GM18498 (cell line): ENCODE results near the gene SOSTDC1.
"Not testable (repeated sequence)": the region's sequence is repeated elsewhere in the genome, so short reads cannot be mapped to it uniquely, and the experiment has no call there.

Source experiments
- ATAC-seq: cut with Tn5 transposase; IDR thresholded peaks from one replicate; pipeline ENCODE4 v1.9.1; 2021; ENCODE audit warnings: mild to moderate bottlenecking, moderate library complexity; ENCODE audit not compliant: unreplicated experiment

SOSTDC1 gene

GRCh38 chr7:16465469-16466361 is at the start of gene SOSTDC1:
SOSTDC1 (minus strand) TSS chr7:16465738; CDS start chr7:16465668, 70 bp downstream.
- no peak for ATAC-seq

GRCh38 chr7:16514729-16515128 is 49.2 kb upstream of the SOSTDC1 start:
- no peak for ATAC-seq

GRCh38 chr7:16514271-16514670 is 48.7 kb upstream of the SOSTDC1 start:
- ATAC-seq, result no peak

- no peak for ATAC-seq
These were observed 46.6 kb upstream of the SOSTDC1 start for GRCh38 chr7:16512097-16512496.

- ATAC-seq, result no peak
These were observed 45.8 kb upstream of the SOSTDC1 start for GRCh38 chr7:16511314-16511713.

- ATAC-seq, result no peak
These were observed 44.3 kb upstream of the SOSTDC1 start for GRCh38 chr7:16509829-16510228.

GRCh38 chr7:16506422-16506821 is 40.9 kb upstream of the SOSTDC1 start:
- not testable (repeated sequence) for ATAC-seq

- ATAC-seq, result no peak
These were observed 38.5 kb upstream of the SOSTDC1 start for GRCh38 chr7:16504019-16504418.

- no peak for ATAC-seq
These were observed 36.8 kb upstream of the SOSTDC1 start for GRCh38 chr7:16502303-16502702.

GRCh38 chr7:16498122-16498521 is 32.6 kb upstream of the SOSTDC1 start:
- ATAC-seq, result no peak

GRCh38 chr7:16494955-16495719 is 29.6 kb upstream of the SOSTDC1 start:
- ATAC-seq, result no peak

- ATAC-seq, result no peak
These were observed 29.0 kb upstream of the SOSTDC1 start for GRCh38 chr7:16494551-16494950.

- no peak for ATAC-seq
These were observed 27.7 kb upstream of the SOSTDC1 start for GRCh38 chr7:16493266-16493665.

- ATAC-seq, result no peak
These were observed 27.1 kb upstream of the SOSTDC1 start for GRCh38 chr7:16492513-16493062.

GRCh38 chr7:16491148-16491547 is 25.6 kb upstream of the SOSTDC1 start:
- no peak for ATAC-seq

GRCh38 chr7:16484453-16485158 is 19.1 kb upstream of the SOSTDC1 start:
- ATAC-seq, result no peak

GRCh38 chr7:16479591-16479990 is 14.1 kb upstream of the SOSTDC1 start:
- ATAC-seq, result no peak

- ATAC-seq, result no peak
These were observed 13.6 kb upstream of the SOSTDC1 start for GRCh38 chr7:16479161-16479560.

- ATAC-seq, result no peak
These were observed 6.4 kb upstream of the SOSTDC1 start for GRCh38 chr7:16471933-16472332.

- no peak for ATAC-seq
These were observed 1.4 kb downstream of the SOSTDC1 start for GRCh38 chr7:16463949-16464715.
